ENCODE measurements around the gene RAB34. TPM values are rescaled to one million over a fixed set of nuclear protein-coding genes. Genes with fewer than 3 reads are reported as not detected.

Gene RAB34
- total RNA-seq, 1 experiment from 2014 or later: 1.2 TPM

DNA sequence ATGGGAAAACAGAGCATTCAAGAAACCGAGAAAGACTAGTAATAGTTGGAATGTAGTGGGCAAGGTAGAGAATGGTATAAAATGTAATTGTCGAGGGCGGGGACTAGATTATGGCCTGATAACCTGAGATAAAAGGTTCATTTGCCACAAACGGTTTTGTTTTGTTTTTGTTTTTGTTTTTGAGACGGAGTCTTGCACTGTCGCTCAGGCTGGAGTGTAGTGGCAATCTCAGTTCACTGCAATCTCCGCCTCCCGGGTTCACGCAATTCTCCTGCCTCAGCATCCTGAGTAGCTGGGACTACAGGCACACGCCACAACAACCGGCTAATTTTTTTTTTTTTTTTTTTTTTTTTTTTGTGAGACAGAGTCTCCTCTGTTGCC, 12.3 kb upstream of the RAB34 start:
- Mint-ChIP-seq H3K27ac (ENCODE audit: unreplicated experiment) (peak overlapping the region; percentile 96), H3K4me1 (ENCODE audit: low read depth, unreplicated experiment) (peaks cover 20% of the 10 kb centered on the region), H3K27me3 (ENCODE audit: insufficient read depth, unreplicated experiment) (no peaks in the 10 kb centered on the region), H3K4me3 (ENCODE audit: unreplicated experiment) (no peak overlapping the region), H3K36me3 (ENCODE audit: insufficient read depth, unreplicated experiment) (peaks cover 49% of the 10 kb centered on the region), H3K9me3 (ENCODE audit: unreplicated experiment) (no peaks in the 10 kb centered on the region)
- TF ChIP-seq, protein P1, sequence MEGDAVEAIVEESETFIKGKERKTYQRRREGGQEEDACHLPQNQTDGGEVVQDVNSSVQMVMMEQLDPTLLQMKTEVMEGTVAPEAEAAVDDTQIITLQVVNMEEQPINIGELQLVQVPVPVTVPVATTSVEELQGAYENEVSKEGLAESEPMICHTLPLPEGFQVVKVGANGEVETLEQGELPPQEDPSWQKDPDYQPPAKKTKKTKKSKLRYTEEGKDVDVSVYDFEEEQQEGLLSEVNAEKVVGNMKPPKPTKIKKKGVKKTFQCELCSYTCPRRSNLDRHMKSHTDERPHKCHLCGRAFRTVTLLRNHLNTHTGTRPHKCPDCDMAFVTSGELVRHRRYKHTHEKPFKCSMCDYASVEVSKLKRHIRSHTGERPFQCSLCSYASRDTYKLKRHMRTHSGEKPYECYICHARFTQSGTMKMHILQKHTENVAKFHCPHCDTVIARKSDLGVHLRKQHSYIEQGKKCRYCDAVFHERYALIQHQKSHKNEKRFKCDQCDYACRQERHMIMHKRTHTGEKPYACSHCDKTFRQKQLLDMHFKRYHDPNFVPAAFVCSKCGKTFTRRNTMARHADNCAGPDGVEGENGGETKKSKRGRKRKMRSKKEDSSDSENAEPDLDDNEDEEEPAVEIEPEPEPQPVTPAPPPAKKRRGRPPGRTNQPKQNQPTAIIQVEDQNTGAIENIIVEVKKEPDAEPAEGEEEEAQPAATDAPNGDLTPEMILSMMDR (IDR thresholded peaks at IDR 0.05; ENCODE audit: insufficient read depth in 1 of 2, low read depth in 1 of 2, low read length in 1 of 2, severe bottlenecking in 1 of 2, unreplicated experiment in 1 of 2): no peak
- H3K36me3 ChIP-seq (ENCODE audit: control insufficient read depth, insufficient read depth, low read length): no peaks in the 10 kb centered on the region
- intact Hi-C loops (cut with micrococcal nuclease; ENCODE audit: unreplicated experiment): no loop called here
- DNase-seq: no peak
- ChIA-PET CTCF (interaction anchor here (0.6 to 2.6 kb wide), 3 partner anchors 10 to 888 kb away, joined by 3 to 23 read pairs (median 3); partner anchors contain the start of gene RPL23A), POLR2A (interaction anchor here (5.2 kb wide), 1 partner anchor 15 kb away, joined by 165 read pairs; the partner anchor contains the start of gene TRAF4)
- H3K4me3 ChIP-seq (ENCODE audit: low read depth, low read length): no peak overlapping the region
- no peaks in the 10 kb centered on the region for H3K27me3 ChIP-seq (replicated peaks; ENCODE audit: control insufficient read depth, insufficient read depth, low read length)
- no peaks in the 10 kb centered on the region for H3K4me1 ChIP-seq
- no TSS peak for BruUV-seq (replicated peaks)
- H3K9me3 ChIP-seq: no peaks in the 10 kb centered on the region

DNA sequence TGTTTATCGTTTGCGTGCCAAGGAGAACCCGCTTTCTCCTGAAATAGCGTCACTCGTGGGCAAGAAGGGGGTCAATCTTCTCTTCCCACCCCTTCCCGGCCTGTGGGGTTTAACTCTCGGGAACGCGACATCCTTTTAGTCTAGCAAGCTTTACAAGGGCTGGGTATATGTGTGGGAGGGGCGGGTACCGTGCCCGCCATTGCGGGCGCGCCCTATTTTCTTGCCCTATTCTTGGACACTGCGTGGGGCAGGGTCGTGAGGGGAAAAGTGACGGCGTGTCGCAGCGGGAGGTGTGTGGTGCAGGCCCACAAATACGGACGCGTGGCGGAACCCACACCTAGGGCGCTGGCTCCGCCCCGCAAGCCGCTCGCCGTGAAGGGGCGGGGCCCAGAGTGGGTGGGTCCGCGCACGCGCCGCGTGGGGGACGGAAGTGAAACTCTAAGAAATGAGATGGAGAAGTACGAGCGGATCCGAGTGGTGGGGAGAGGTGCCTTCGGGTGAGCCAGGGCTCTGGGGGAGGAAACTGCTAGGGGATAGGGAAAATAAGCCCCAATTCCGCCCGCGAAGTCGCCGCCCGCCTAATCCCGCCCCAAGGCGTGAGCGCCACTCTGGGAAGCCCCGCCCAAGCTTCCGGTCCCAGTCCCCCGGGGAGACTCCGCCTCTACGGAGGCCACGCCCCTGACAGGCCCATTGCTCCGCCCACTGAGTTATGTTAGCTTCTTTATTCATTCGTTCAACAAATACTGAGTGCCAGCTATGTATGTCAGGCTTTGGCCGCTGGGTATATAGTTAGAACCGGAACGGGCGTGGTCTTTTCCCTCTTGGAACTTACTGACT, 10.9 kb upstream of the RAB34 start, which contains the start of gene NEK8:
Gene NEK8, plus strand, starts transcription at position 425 of the 837 bp plus-strand sequence. Its CDS starts 26 bp downstream, at position 451.
- peak; percentile 96 to 98 for DNase-seq
- no peaks in the 10 kb centered on the region for H3K27me3 ChIP-seq (replicated peaks; ENCODE audit: control insufficient read depth, insufficient read depth, low read length)
- 0 out of 2 replicates have a peak, but pooled peaks cover under 1% of the 10 kb centered on the region for H3K36me3 ChIP-seq (ENCODE audit: control insufficient read depth, insufficient read depth, low read length)
- Mint-ChIP-seq H3K36me3 (ENCODE audit: insufficient read depth, unreplicated experiment) (peaks cover 58% of the 10 kb centered on the region), H3K4me1 (ENCODE audit: low read depth, unreplicated experiment) (peaks cover 33% of the 10 kb centered on the region), H3K27me3 (ENCODE audit: insufficient read depth, unreplicated experiment) (no peaks in the 10 kb centered on the region), H3K27ac (ENCODE audit: unreplicated experiment) (peak within 1 kb of the TSS; percentile 96), H3K4me3 (ENCODE audit: unreplicated experiment) (peak within 1 kb of the TSS; percentile 92), H3K9me3 (ENCODE audit: unreplicated experiment) (no peaks in the 10 kb centered on the region)
- peak within 1 kb of the TSS; percentile 57 for H3K4me3 ChIP-seq (ENCODE audit: low read depth, low read length)
- CTCF ChIA-PET: interaction anchor here (0.6 to 4.9 kb wide), 16 partner anchors 9 to 389 kb away, joined by 3 to 324 read pairs (median 11); partner anchors contain the start of genes DHRS13, PROCA1, RPL23A and TRAF4
- no TSS peak for BruUV-seq (replicated peaks)
- POLR2A ChIA-PET: interaction anchor here (0.5 to 5.2 kb wide), 11 partner anchors 9 to 223 kb away, joined by 3 to 165 read pairs (median 10); partner anchors contain the start of genes PROCA1, RPL23A, SDF2 and SUPT6H
- TF ChIP-seq, protein P1 (IDR thresholded peaks at IDR 0.05; ENCODE audit: insufficient read depth in 1 of 2, low read depth in 1 of 2, low read length in 1 of 2, severe bottlenecking in 1 of 2, unreplicated experiment in 1 of 2): no peak
- no peaks in the 10 kb centered on the region for H3K9me3 ChIP-seq
- peaks cover 7% of the 10 kb centered on the region; the same call in 1 of the 2 replicates for H3K4me1 ChIP-seq
- intact Hi-C loops (cut with micrococcal nuclease; ENCODE audit: unreplicated experiment): no loop called here

Data from Caco-2 (cell line).